HG03439 (cell line): ENCODE data around the gene DCAF8L1.
"Not testable (repeated sequence)": the region's sequence is repeated elsewhere in the genome, so short reads cannot be mapped to it uniquely, and the experiment has no call there.

Experiments
- ATAC-seq: cut with Tn5 transposase; IDR thresholded peaks from one replicate; pipeline ENCODE4 v1.9.1; 2021; ENCODE audit warnings: mild to moderate bottlenecking, moderate library complexity; ENCODE audit not compliant: unreplicated experiment

DCAF8L1 gene

GRCh38 chrX:27981349-27981748, at the start of gene DCAF8L1:
Gene DCAF8L1 (minus strand): TSS chrX:27981449. CDS start chrX:27981334, 115 bp downstream.
- ATAC-seq = no peak

GRCh38 chrX:28022371-28022770, 41.1 kb upstream of the DCAF8L1 start:
- ATAC-seq = no peak

DNA sequence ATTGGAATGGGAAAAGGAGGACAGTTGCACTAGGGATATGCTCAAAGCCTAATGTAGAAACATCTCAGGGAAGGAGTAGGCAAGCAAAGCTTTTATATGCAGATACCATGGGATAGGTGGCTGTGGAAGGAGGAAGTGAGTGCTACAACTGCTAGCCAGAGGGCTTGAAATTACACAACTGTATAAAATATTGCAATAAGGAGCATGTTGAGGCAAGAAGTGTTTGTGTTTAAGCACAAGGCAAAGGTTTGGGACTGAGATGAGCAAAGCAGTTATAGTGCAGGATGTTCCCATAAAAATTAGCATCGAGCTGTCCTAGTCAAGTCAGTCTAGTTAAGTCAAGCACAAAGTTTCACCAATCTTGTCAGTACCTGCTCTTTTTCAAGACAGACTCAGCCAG, 35.6 kb upstream of the DCAF8L1 start:
- ATAC-seq = no peak

DNA sequence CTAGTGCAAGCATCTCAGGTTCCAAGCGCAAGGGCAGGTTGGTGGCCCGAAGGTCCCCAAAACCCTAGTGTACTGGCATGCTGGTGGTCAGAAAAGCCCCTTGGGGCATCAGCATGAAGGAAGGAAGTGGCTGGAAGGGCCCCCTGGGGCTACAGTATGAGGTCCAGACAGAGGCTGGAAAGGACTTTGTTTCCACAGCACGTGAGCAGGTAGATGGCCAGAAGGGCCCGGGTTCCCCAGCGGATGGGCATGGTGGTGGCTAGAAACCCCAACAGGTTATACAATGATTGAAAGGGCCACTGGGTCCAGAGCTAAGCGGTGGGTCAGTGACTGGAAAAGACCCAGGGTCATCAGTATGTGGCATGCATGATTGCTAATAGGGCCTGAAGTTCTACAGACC, 34.7 kb upstream of the DCAF8L1 start:
- no peak for ATAC-seq

DNA sequence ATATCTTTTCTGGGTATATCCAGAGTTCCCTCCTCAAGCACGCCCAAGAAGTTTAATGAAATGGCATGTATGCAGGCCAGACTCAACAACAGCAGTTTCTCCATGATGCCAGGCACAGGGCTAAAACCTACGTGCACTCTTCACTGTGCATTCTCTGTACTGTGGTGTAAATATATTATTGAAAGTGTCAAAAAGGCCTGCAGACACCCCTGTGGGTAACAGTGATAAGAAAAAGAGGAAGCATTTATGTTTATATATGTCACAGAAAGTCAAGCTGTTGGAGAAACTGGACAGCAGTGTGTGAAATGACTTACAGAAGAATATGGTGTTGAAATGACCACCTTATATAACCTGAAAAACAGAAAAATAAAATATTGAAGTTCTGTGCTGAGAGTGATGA, 29.6 kb upstream of the DCAF8L1 start:
- no peak for ATAC-seq

GRCh38 chrX:27998666-27999065, 17.4 kb upstream of the DCAF8L1 start:
- no peak for ATAC-seq

DNA sequence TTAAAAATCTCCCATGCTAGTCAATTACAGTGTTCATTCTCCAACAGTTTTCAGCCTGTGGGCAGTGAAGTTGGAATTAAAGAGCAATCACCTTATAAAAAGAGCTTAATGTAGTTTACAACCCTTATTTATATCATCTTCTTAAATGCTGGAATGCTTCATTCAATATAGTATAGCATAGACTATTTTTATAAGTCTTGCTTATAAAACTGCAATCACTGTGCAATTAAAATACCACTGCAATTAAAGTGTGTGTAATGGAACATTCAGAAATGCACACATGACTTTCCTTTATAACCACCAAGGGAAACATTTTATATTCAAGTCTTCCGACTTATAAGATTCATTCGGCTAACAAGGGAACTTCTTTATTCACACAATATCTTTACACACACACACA, 16.4 kb upstream of the DCAF8L1 start:
- no peak for ATAC-seq

DNA sequence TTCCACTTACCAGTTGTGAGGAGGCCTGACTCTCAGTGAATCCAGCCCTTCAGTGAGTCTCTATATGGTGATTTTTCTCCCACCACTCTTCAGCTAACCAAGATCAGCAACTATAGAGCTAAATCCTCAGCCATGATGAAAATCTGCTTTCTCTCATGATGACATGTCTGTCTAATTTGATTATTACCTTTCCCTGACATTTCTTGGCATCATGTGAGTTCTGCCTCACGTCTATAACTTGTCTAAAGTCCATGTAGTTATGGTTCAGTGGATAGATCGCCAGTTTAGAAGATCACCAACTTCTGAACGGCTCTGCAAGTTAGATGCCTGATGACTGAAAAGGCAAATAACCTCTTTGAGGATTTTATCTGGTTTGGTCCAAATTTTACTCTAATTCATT, 14.9 kb upstream of the DCAF8L1 start:
- ATAC-seq = no peak

DNA sequence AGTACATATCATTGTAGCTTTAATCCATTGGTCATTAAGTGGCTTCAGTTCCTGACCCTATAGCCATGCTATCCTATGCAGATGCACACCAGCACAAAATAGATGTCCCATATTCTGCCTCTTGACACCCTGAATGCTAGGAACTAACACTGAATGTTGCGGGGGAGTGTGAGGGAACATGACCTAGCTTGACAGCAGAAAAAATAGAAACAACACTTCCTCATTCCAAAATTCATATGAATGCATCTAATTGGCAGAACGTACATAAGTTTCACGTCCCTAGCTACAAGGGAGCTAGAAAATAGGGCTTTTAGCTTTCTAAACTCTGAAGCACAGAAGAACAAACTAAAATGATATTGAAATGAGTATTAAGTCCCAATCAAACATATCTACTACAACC, 14.4 kb upstream of the DCAF8L1 start:
- no peak for ATAC-seq

GRCh38 chrX:27987862-27988646, 6.8 kb upstream of the DCAF8L1 start:
- no peak for ATAC-seq

GRCh38 chrX:27976934-27977333, 4.3 kb downstream of the DCAF8L1 start:
- ATAC-seq = not testable (repeated sequence)

- no peak for ATAC-seq
Observed at GRCh38 chrX:27976284-27976683, 5.0 kb downstream of the DCAF8L1 start.

GRCh38 chrX:27968878-27969277, 12.4 kb downstream of the DCAF8L1 start:
- ATAC-seq = no peak

GRCh38 chrX:27968352-27968751, 12.9 kb downstream of the DCAF8L1 start:
- no peak for ATAC-seq

DNA sequence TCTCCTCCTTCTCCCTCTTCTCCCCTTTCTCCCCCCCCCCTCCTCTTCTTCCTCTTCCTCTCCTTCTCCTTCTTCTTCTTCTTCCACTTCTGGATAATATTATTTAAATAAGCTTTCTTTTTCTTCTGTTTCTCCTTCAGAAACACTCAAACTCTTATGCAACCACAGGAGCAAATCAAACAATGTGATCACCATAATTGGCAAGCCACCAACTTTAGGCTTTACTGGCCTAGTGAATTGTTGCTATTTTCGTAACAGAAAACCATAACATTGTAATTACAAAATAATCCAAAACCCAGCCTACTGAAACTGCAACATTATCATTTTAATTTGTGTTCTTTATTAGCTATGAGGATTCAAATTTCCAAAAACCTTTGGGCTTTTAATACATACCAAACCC, 14.3 kb downstream of the DCAF8L1 start:
- ATAC-seq = no peak

- ATAC-seq = no peak
Observed at GRCh38 chrX:27966492-27966891, 14.8 kb downstream of the DCAF8L1 start.

DNA sequence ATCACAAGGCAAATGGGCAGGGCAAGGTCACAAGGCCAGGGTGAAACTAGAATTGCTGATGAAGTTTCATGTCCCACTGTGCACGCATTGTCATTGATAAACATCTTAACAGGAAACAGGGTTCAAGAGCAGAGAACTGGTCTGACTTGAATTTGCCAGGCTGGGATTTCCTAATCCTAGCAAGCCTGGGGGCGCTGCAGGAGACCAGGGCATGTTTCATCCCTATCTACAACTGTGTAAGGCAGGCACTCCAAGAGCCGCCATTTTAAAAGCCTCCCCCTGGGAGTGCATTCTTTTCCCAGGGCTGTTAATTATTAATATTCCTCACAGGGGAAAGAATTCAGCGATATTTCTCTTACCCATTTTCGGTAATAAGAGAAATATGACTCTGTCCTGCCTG, 15.9 kb downstream of the DCAF8L1 start:
- ATAC-seq = not testable (repeated sequence)

GRCh38 chrX:27964432-27964831, 16.8 kb downstream of the DCAF8L1 start:
- no peak for ATAC-seq

DNA sequence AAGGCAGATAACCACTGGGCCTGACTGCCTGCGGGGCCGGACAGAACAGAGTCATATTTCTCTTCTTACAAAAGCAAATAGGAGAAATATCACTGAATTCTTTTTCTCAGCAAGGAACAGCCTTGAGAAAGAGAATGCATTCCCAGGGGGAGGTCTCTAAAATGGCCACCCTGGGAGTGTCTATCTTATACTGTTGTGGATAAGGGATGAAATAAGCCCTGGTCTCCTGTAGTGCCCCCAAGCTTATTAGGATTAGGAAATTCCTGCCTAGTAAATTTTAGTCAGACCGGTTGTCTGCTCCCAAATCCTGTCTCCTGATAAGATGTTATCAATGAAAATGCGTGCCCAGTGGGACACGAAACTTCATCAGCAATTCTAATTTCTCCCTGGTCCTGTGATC, 20.8 kb downstream of the DCAF8L1 start:
- ATAC-seq = not testable (repeated sequence)

DNA sequence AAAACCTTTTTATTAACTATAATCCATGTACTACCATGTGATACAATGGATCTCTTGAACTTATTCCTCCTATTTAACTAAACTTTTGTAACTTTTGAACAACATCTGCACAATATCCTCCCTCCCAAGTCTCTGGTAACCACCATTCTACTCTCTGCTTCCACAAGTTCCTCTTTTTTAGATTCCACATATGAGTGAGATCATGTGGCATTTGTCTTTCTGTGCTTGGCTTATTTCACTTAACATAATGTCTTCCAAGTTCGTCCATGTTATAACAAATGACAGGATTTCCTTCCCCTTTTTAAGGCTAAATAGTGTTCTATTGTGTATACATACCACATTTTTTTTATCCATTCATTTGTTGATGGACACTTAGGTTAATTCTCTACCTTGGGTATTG, 28.1 kb downstream of the DCAF8L1 start:
- ATAC-seq = no peak

DNA sequence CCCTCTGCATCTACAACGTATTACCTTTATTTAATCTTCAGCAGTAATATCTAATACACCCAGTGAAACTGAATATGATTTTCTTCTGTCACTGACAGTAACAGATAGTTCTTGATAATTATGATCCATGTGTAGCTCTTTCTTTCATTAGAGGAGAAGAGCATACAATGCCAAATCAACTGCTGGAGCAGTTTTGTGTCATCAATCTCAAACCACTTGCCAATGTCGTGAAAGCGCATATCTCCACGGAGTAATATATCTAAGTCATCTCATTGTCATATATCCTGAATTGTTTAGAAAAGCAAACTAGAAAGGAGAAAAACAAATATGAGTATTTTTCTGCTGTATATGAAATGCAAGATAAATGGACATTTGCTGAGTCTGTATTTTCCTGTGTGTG, 47.9 kb downstream of the DCAF8L1 start:
- no peak for ATAC-seq
